Embryonic facial prominence (tissue), 1 donor: Measurements from ENCODE around the gene DHX36.

Experiments used
- DNase-seq: peaks from one replicate; pipeline ENCODE4 v3.0.0-alpha.2; 2016; ENCODE audit errors: extremely low spot score

Gene DHX36, protein sequence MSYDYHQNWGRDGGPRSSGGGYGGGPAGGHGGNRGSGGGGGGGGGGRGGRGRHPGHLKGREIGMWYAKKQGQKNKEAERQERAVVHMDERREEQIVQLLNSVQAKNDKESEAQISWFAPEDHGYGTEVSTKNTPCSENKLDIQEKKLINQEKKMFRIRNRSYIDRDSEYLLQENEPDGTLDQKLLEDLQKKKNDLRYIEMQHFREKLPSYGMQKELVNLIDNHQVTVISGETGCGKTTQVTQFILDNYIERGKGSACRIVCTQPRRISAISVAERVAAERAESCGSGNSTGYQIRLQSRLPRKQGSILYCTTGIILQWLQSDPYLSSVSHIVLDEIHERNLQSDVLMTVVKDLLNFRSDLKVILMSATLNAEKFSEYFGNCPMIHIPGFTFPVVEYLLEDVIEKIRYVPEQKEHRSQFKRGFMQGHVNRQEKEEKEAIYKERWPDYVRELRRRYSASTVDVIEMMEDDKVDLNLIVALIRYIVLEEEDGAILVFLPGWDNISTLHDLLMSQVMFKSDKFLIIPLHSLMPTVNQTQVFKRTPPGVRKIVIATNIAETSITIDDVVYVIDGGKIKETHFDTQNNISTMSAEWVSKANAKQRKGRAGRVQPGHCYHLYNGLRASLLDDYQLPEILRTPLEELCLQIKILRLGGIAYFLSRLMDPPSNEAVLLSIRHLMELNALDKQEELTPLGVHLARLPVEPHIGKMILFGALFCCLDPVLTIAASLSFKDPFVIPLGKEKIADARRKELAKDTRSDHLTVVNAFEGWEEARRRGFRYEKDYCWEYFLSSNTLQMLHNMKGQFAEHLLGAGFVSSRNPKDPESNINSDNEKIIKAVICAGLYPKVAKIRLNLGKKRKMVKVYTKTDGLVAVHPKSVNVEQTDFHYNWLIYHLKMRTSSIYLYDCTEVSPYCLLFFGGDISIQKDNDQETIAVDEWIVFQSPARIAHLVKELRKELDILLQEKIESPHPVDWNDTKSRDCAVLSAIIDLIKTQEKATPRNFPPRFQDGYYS

GRCh38 chr3:154323891-154324738, at the start of gene DHX36:
Gene DHX36 (minus strand): TSS chr3:154324487. CDS start chr3:154324416, 71 bp downstream.
- DNase-seq: peak; percentile 92

- DNase-seq: no peak
These were observed 42.9 kb upstream of the DHX36 start for GRCh38 chr3:154367221-154367620.

DNA sequence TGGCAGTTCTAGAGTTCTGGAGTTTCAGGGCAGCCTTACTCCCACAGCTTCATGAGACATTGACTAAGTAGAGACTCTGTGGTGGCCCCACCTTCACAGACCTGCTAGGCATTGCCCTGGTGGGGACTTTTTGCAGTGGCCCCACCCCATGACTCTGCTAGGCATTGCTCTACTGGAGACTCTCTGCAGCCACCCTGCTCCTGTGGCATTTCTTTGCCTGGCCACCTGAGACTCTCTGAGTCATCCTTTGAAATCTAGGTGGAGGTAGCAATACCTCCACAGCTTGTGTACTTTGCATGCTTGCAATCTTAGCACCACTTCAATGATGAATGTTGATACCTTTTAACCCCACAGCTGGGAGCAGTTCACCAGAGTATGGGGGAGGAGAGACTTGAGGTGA, 40.6 kb upstream of the DHX36 start:
- DNase-seq: no peak

- DNase-seq: no peak
These were observed 36.8 kb upstream of the DHX36 start for GRCh38 chr3:154361099-154361498.

DNA sequence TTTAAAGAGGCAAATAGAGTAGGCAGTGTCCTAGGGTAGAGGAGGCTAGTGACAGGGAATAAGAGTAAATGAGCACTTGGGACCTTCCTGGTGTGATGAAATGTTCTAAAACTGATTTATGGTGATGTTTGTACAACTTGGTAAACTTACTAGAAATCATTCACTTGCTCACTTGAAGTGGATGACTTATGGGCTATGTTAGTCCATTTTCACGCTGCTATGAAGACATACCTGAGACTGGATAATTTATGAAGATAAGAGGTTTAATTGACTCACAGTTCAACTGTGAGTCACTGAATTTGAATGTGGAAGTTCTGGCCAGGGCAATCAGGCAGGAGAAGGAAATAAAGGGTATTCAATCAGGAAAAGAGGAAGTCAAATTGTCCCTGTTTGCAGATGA, 31.7 kb upstream of the DHX36 start:
- no peak for DNase-seq

GRCh38 chr3:154349223-154349622, 24.9 kb upstream of the DHX36 start:
- DNase-seq: no peak

GRCh38 chr3:154345422-154346122, 21.3 kb upstream of the DHX36 start:
- no peak for DNase-seq

DNA sequence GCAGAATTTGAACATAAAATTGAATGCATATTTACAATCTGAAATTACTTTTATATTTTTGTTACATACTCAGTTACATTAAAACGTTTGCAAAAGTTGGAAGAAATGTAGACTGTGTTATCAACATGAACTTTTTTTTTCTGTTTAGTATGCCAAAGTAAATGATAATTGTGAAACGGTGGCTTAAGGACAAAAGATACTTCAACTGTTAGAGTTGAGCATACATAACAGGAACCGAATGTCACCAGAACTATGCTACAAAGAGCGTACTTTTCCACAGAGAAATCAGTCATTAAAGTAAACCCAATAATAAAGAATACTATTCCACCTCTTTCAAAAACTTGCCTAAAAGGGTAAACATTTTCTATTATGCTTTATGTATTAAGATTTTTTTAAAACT, 14.3 kb upstream of the DHX36 start:
- DNase-seq: no peak

DNA sequence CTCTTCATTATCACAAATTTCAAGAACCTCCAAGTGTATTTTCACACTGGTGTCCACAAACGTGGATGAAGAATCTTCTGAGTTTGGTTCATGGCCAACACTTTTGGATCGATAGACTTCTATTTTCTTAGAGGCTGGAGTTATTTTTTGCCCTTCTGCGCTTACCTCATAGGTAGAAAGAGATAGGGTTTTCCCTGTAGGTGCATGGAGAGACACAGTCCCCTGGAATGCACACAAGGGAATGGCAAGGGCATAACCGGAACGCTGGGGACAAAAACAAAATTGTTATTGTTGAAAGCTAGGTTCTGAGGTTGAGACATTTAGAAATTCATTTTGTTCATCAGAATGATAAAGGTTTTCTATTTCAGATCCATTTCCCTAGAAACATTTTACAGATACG, 13.7 kb upstream of the DHX36 start:
- no peak for DNase-seq

DNA sequence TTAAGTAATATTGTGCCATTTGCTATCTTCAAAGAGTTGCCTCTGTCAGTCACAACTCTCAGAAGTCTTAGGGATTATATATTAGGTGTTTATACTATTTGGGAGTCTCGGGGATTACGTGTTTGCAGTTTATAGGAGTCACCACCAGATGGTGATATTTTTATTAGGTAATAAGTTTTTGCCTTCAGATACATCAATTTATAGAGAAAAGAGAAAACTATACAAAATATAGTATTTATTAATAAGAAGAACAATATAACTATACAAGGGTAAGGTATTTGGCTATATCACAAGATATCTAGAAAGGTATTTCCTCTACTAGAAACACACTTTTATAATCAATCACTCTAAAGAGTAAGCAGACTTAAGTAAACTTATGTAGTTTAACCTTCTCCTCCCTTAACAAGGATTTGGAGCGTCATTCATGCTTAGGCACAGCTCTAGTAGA, 10.7 kb upstream of the DHX36 start:
- DNase-seq: peak; percentile 27

- DNase-seq: no peak
These were observed 3.6 kb upstream of the DHX36 start for GRCh38 chr3:154327871-154328270.

DNA sequence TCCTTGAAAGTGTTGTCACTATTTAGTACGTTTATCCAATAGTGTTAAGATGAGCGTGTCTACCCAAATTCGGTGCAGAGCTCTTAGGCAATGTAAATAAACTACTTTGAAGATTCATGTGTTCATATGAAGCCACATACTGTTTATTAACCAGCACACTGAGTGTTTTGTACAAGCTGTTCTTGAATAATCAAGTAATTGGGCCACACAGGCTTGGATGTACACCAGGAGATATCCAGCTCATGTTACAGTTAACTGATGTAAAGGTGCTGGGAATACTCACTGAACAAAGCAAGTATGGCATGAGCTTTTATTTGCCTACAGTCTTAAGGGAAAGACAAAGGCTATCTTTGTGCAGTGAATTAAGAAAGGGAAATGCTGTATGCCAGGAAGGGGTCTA, 632 bp upstream of the DHX36 start:
- DNase-seq: no peak

- no peak for DNase-seq
These were observed 7.1 kb downstream of the DHX36 start for GRCh38 chr3:154316974-154317767.

GRCh38 chr3:154314152-154314551, 10.1 kb downstream of the DHX36 start:
- DNase-seq: no peak

GRCh38 chr3:154310840-154311239, 13.4 kb downstream of the DHX36 start:
- DNase-seq: no peak

- no peak for DNase-seq
These were observed 16.9 kb downstream of the DHX36 start for GRCh38 chr3:154307363-154307762.

GRCh38 chr3:154304936-154305335, 19.4 kb downstream of the DHX36 start:
- no peak for DNase-seq

GRCh38 chr3:154304116-154304786, 20.0 kb downstream of the DHX36 start:
- no peak for DNase-seq

DNA sequence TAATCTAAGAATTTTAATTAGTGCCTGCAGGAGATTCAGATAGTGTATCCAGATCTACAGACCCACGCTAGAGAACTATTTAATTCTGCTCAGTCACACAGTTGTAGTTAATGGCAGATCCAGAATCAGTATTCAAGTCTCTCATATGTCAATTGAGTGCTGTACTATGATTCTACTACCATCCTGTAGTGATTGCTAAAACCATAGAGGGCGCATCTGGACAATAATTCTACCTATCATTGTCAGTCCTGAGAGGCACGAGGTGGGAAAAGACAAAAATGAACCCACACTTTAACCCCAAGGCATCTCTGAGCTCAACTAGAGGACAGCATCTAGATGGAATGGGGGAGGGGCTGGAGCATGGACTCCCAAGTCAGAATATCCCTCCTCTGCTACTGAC, 22.7 kb downstream of the DHX36 start:
- DNase-seq: no peak

- DNase-seq: no peak
These were observed 30.3 kb downstream of the DHX36 start for GRCh38 chr3:154294016-154294415.
